H1 (cell line): ENCODE results near the gene OVCH2. TPM values are rescaled to one million over a fixed set of nuclear protein-coding genes. Genes with fewer than 3 reads are reported as not detected.

Experiments used
- CTCF ChIA-PET: fragments of 300-600 bp; sonication (Branson Sonifier 250); formaldehyde crosslinking; loops from one replicate; lab custom pipeline; 2021; ENCODE audit not compliant: partially characterized antibody; lab: Charles Lee
- POLR2A ChIA-PET: fragments of 300-600 bp; sonication (Branson Sonifier 250); formaldehyde crosslinking; loops from one replicate; lab custom pipeline; 2021; ENCODE audit warnings: inconsistent platforms; ENCODE audit not compliant: partially characterized antibody; lab: Charles Lee
- DNase-seq, 2 experiments: peaks; one replicate each; pipeline versions ENCODE4 v3.0.0 to v3.0.0-alpha.2; 2010 to 2022; ENCODE audit warnings: low spot score in 2 of 2, low read depth in 1 of 2, mixed read lengths in 1 of 2
- FAIRE-seq: peaks from 2 replicates; lab custom pipeline; 2011; peaks lifted over from hg19 to GRCh38; lab: Jason Lieb, UNC
- H2AFZ ChIP-seq: 2 replicates; pipeline ENCODE4 v1.8.1; 2012; ENCODE audit warnings: low read length, inconsistent platforms
- H2AK5ac ChIP-seq: 2 replicates; pipeline ENCODE4 v1.6.1; 2013; ENCODE audit warnings: low read depth, low read length
- H2BK120ac ChIP-seq: replicated peaks from 2 replicates; pipeline ENCODE3; 2013; ENCODE audit warnings: low read depth, low read length, inconsistent platforms
- H2BK12ac ChIP-seq: 2 replicates; pipeline ENCODE4 v1.6.1; 2013; ENCODE audit warnings: low read depth, low read length
- H2BK15ac ChIP-seq: 2 replicates; pipeline ENCODE4 v1.6.1; 2013; ENCODE audit warnings: low read length
- H2BK20ac ChIP-seq: 2 replicates; pipeline ENCODE4 v1.6.1; 2013; ENCODE audit warnings: low read length
- H2BK5ac ChIP-seq: 2 replicates; pipeline ENCODE4 v1.6.1; 2013; ENCODE audit warnings: low read depth, low read length
- H3K14ac ChIP-seq: 2 replicates; pipeline ENCODE4 v1.6.1; 2013; ENCODE audit warnings: inconsistent platforms; ENCODE audit not compliant: insufficient read length
- H3K18ac ChIP-seq: 2 replicates; pipeline ENCODE4 v1.6.1; 2013; ENCODE audit warnings: low read length; ENCODE audit errors: extremely low read depth
- H3K23ac ChIP-seq: 2 replicates; pipeline ENCODE4 v1.6.1; 2013; ENCODE audit warnings: inconsistent platforms; ENCODE audit not compliant: insufficient read length
- H3K23me2 ChIP-seq: 2 replicates; pipeline ENCODE4 v1.6.1; 2013; ENCODE audit warnings: low read depth, low read length
- H3K27ac ChIP-seq: 2 replicates; pipeline ENCODE4 v1.6.1; 2011; ENCODE audit warnings: low read depth, low read length, inconsistent platforms
- H3K27me3 ChIP-seq, 4 experiments: replicated peaks in 1 of 4; 1 replicate in 1 of 4; 2 replicates in 3 of 4; pipeline versions ENCODE4 v1.6.1 to v1.8.1; 2011 to 2013; ENCODE audit warnings: low read length in 3 of 4, mild to moderate bottlenecking in 3 of 4, inconsistent platforms in 2 of 4, mixed read lengths in 2 of 4, moderate library complexity in 1 of 4; ENCODE audit not compliant: control insufficient read depth in 3 of 4, insufficient read depth in 3 of 4; ENCODE audit errors: extremely low read depth in 1 of 4
- H3K36me3 ChIP-seq, 4 experiments: 2 replicates each; pipeline versions ENCODE4 v1.6.1 to v1.8.1; 2011 to 2013; ENCODE audit warnings: mild to moderate bottlenecking in 4 of 4, low read length in 3 of 4, moderate library complexity in 2 of 4, control low read depth in 1 of 4, inconsistent platforms in 1 of 4; ENCODE audit not compliant: insufficient read depth in 4 of 4, control insufficient read depth in 2 of 4
- H3K4ac ChIP-seq: replicated peaks from 2 replicates; pipeline ENCODE3; 2013; ENCODE audit warnings: low read length, low read depth, mixed read lengths, inconsistent platforms; ENCODE audit not compliant: insufficient read length
- H3K4me1 ChIP-seq, 4 experiments: replicated peaks in 1 of 4; 1 replicate in 1 of 4; 2 replicates in 3 of 4; pipeline versions ENCODE4 v1.6.1 to v1.8.1; 2011 to 2013; ENCODE audit warnings: low read length in 3 of 4, inconsistent platforms in 2 of 4, mixed read lengths in 1 of 4; ENCODE audit not compliant: insufficient read depth in 4 of 4, control insufficient read depth in 3 of 4
- H3K4me2 ChIP-seq, 2 experiments: 2 replicates each; pipeline versions ENCODE4 v1.6.1 to v1.8.1; 2011 to 2013; ENCODE audit warnings: low read depth in 2 of 2, low read length in 2 of 2, control low read depth in 1 of 2, inconsistent platforms in 1 of 2, mild to moderate bottlenecking in 1 of 2; ENCODE audit not compliant: insufficient read depth in 1 of 2
- H3K4me3 ChIP-seq, 4 experiments: fragments of 200-600, 300-600 bp in 1 of 4; sonication (generic), shearing (Covaris generic), sonication (Bioruptor Twin) in 1 of 4; 2 replicates each; pipeline versions ENCODE4 v1.5.1 to v1.8.1; 2011 to 2016; ENCODE audit warnings: low read length in 4 of 4, low read depth in 3 of 4, control low read depth in 2 of 4, inconsistent platforms in 2 of 4, mild to moderate bottlenecking in 2 of 4, mixed read lengths in 1 of 4, moderate library complexity in 1 of 4; ENCODE audit not compliant: insufficient read depth in 2 of 4; ENCODE audit errors: extremely low read depth in 1 of 4
- H3K56ac ChIP-seq: replicated peaks from 2 replicates; pipeline ENCODE3; 2013; ENCODE audit warnings: low read depth, mild to moderate bottlenecking, mixed read lengths, low read length, inconsistent platforms; ENCODE audit not compliant: insufficient read length
- H3K79me1 ChIP-seq: 2 replicates; pipeline ENCODE4 v1.6.1; 2013; ENCODE audit warnings: low read depth, low read length, control low read depth
- H3K79me2 ChIP-seq, 2 experiments: 2 replicates each; pipeline versions ENCODE4 v1.6.1 to v1.8.1; 2012 to 2013; ENCODE audit warnings: low read length in 2 of 2, mild to moderate bottlenecking in 2 of 2, inconsistent platforms in 1 of 2; ENCODE audit not compliant: insufficient read depth in 2 of 2, control insufficient read depth in 1 of 2
- H3K9ac ChIP-seq, 4 experiments: replicated peaks in 1 of 4; 1 replicate in 1 of 4; 2 replicates in 3 of 4; pipeline versions ENCODE4 v1.6.1 to v1.8.1; 2011 to 2013; ENCODE audit warnings: low read depth in 3 of 4, low read length in 3 of 4, control low read depth in 2 of 4, mild to moderate bottlenecking in 2 of 4, moderate library complexity in 2 of 4, inconsistent platforms in 1 of 4; ENCODE audit errors: extremely low read depth in 1 of 4
- H3K9me3 ChIP-seq, 2 experiments: 2 replicates each; pipeline versions ENCODE4 v1.6.1 to v1.8.1; 2012 to 2013; ENCODE audit warnings: mild to moderate bottlenecking in 2 of 2, moderate library complexity in 2 of 2, control low read depth in 1 of 2, inconsistent platforms in 1 of 2, low read depth in 1 of 2, low read length in 1 of 2, mixed read lengths in 1 of 2; ENCODE audit not compliant: insufficient read depth in 2 of 2
- H4K20me1 ChIP-seq, 2 experiments: replicated peaks in 1 of 2; 2 replicates each; pipeline versions ENCODE3 to v1.8.1; 2011 to 2013; ENCODE audit warnings: inconsistent platforms in 2 of 2, low read length in 2 of 2, mild to moderate bottlenecking in 1 of 2; ENCODE audit not compliant: insufficient read depth in 2 of 2, control insufficient read depth in 1 of 2
- H4K5ac ChIP-seq: 2 replicates; pipeline ENCODE4 v1.6.1; 2013; ENCODE audit warnings: low read length, low read depth, mixed read lengths, inconsistent platforms; ENCODE audit not compliant: insufficient read length
- H4K8ac ChIP-seq: 2 replicates; pipeline ENCODE4 v1.8.0; 2013; ENCODE audit warnings: mild to moderate bottlenecking, moderate library complexity, low read length, inconsistent platforms; ENCODE audit not compliant: insufficient read depth; ENCODE audit errors: extremely low read depth
- H4K91ac ChIP-seq: replicated peaks from 2 replicates; pipeline ENCODE3; 2013; ENCODE audit warnings: low read length, mixed read lengths, inconsistent platforms; ENCODE audit not compliant: insufficient read length
- CHD2 ChIP-seq: IDR thresholded peaks from 2 replicates; pipeline ENCODE4 v1.6.1; 2012; ENCODE audit warnings: low read length, improper control_type of control experiment
- EP300 ChIP-seq, 2 experiments: IDR thresholded peaks; 1 replicate in 1 of 2; 2 replicates in 1 of 2; pipeline ENCODE4 v1.6.1; 2011 to 2012; ENCODE audit warnings: low read depth in 2 of 2, low read length in 2 of 2, mild to moderate bottlenecking in 2 of 2, borderline replicate concordance in 1 of 2, inconsistent platforms in 1 of 2, moderate library complexity in 1 of 2
- FOSL1 ChIP-seq: IDR thresholded peaks from 2 replicates; pipeline ENCODE4 v1.6.1; 2011; ENCODE audit warnings: mild to moderate bottlenecking, low read depth, low read length, moderate library complexity; ENCODE audit not compliant: insufficient read depth
- GTF2F1 ChIP-seq: IDR thresholded peaks from 2 replicates; pipeline ENCODE4 v1.6.1; 2012; ENCODE audit warnings: low read depth, low read length, improper control_type of control experiment, borderline replicate concordance
- MAX ChIP-seq: IDR thresholded peaks from 2 replicates; pipeline ENCODE4 v1.6.1; 2012; ENCODE audit warnings: inconsistent platforms
- POLR2AphosphoS5 ChIP-seq: IDR thresholded peaks from 2 replicates; pipeline ENCODE4 v1.6.1; 2011; ENCODE audit warnings: low read depth, low read length
- POU5F1 ChIP-seq: IDR thresholded peaks from 2 replicates; pipeline ENCODE4 v1.6.1; 2011; ENCODE audit warnings: low read depth, mild to moderate bottlenecking, low read length, moderate library complexity
- SIRT6 ChIP-seq: IDR thresholded peaks from one replicate; pipeline ENCODE4 v1.7.1; 2012; ENCODE audit warnings: low read length, inconsistent platforms
- SP1 ChIP-seq: IDR thresholded peaks from 2 replicates; pipeline ENCODE4 v1.6.1; 2011; ENCODE audit warnings: low read depth, low read length
- SP2 ChIP-seq: IDR thresholded peaks from 2 replicates; pipeline ENCODE4 v1.6.1; 2012; ENCODE audit warnings: mild to moderate bottlenecking, low read length, inconsistent platforms
- TAF1 ChIP-seq: IDR thresholded peaks from 2 replicates; pipeline ENCODE4 v1.6.1; 2011; ENCODE audit warnings: mild to moderate bottlenecking, low read depth, low read length
- TCF12 ChIP-seq: IDR thresholded peaks from 2 replicates; pipeline ENCODE4 v1.6.1; 2011; ENCODE audit warnings: low read depth, mild to moderate bottlenecking, low read length
- ZNF274 ChIP-seq: IDR thresholded peaks from 2 replicates; pipeline ENCODE4 v1.7.0; 2012; ENCODE audit warnings: low read length, borderline replicate concordance; ENCODE audit errors: extremely low read depth
- WGBS, 2 experiments: shearing (Covaris generic) in 1 of 2; methylation state at CpG; one replicate each; pipeline versions ENCODE4 v1.1.6 to v1.1.7; 2013 to 2015; ENCODE audit warnings: low lambda C conversion rate in 2 of 2, mixed read lengths in 2 of 2, inconsistent platforms in 1 of 2, low coverage in 1 of 2, missing lambda C conversion rate in 1 of 2; ENCODE audit not compliant: insufficient replicate concordance in 2 of 2, insufficient coverage in 1 of 2, insufficient read length in 1 of 2; ENCODE audit errors: extremely low coverage in 1 of 2, missing lambda C conversion rate in 1 of 2; 5-methylcytosine and 5-hydroxymethylcytosine counted together
- polyA plus RNA-seq, 7 experiments: library from polyadenylated mRNA; depleted of rRNA in 3 of 7; stranded (reverse) in 5 of 7; unstranded in 2 of 7; fragments of >200 nt in 5 of 7; fragments of 200-250 nt in 2 of 7; gene quantifications; 1 replicate in 5 of 7; 2 replicates in 1 of 7; 4 replicates in 1 of 7; pipeline versions ENCODE4 v1.2.1 to v1.2.3, GENCODE V29; 2011 to 2013; ENCODE audit warnings: missing spikeins in 2 of 7, mixed read lengths in 2 of 7
- total RNA-seq: library from RNA; stranded (reverse); fragmentation: NEBNext Ultra II Directional; extraction: Animal tissue kit (Norgen Biotek cat#: 25700); gene quantifications from 2 replicates; pipeline ENCODE4 v1.2.1, GENCODE V29; 2021

OVCH2 gene
- total and polyA plus RNA-seq, 2 of the 8 experiments (the other 6 are each of a cell fraction or from before 2014, with no cell fraction given), result 0.03 to 1.1 TPM

GRCh38 chr11:7655253-7656217, 50.7 kb downstream of the OVCH2 start:
- no peak overlapping the region for H4K5ac ChIP-seq
- no peak overlapping the region for H2AK5ac ChIP-seq
- H3K9ac ChIP-seq, result peak overlapping the region in 1 of 4 experiments; percentile 7; a peak in 1 of 7 replicates
- no peaks in the 10 kb centered on the region for H3K79me1 ChIP-seq
- H3K4ac ChIP-seq, result no peak overlapping the region
- 0 out of 2 replicates have a peak overlapping the region, but pooled peaks have one; percentile 6 for H3K27ac ChIP-seq
- 78% methylated on average over 14 of the region's 14 CpGs; no CpG with 5 or more reads in 1 of the 2 experiments for WGBS, 2 experiments
- ChIA-PET POLR2A (no interaction called here), CTCF (interaction anchor here (0.6 to 16.4 kb wide), 17 partner anchors 7 to 636 kb away, joined by 3 to 325 read pairs (median 11); partner anchors contain the start of genes CYB5R2 and PPFIBP2)
- DNase-seq (no peak), FAIRE-seq (no peak)
- H3K36me3 ChIP-seq, result no peaks in the 10 kb centered on the region; a peak in 2 of 8 replicates
- no peaks in the 10 kb centered on the region for H3K9me3 ChIP-seq
- no peaks in the 10 kb centered on the region for H3K79me2 ChIP-seq
- no peak overlapping the region for H2AFZ ChIP-seq
- no peak overlapping the region for H3K4me3 ChIP-seq
- H2BK15ac ChIP-seq, result no peak overlapping the region
- H2BK5ac ChIP-seq, result no peak overlapping the region
- H3K4me1 ChIP-seq, result no peaks in the 10 kb centered on the region
- H4K8ac ChIP-seq, result no peak overlapping the region
- no peak overlapping the region for H2BK12ac ChIP-seq
- H3K18ac ChIP-seq, result no peak overlapping the region
- no peaks in the 10 kb centered on the region for H3K23me2 ChIP-seq
- no peak overlapping the region for H2BK20ac ChIP-seq
- H3K56ac ChIP-seq, result no peak overlapping the region
- H3K23ac ChIP-seq, result no peak overlapping the region
- no peak overlapping the region for H2BK120ac ChIP-seq
- no peak overlapping the region for H3K4me2 ChIP-seq
- no peaks in the 10 kb centered on the region for H4K20me1 ChIP-seq
- H4K91ac ChIP-seq, result peak overlapping the region; percentile 13
- H3K27me3 ChIP-seq, result no peaks in the 10 kb centered on the region
- no peak overlapping the region for H3K14ac ChIP-seq
- TF ChIP-seq POLR2AphosphoS5, result no peak
- no peak for TF ChIP-seq SIRT6
- no peak for TF ChIP-seq EP300 (IDR thresholded peaks at IDR 0.05; ENCODE audit: borderline replicate concordance in 1 of 2, low read depth in 2 of 2, low read length in 2 of 2)
- no peak for TF ChIP-seq TAF1
- TF ChIP-seq FOSL1, result no peak
- no peak for TF ChIP-seq POU5F1
- TF ChIP-seq TCF12, result no peak
- no peak for TF ChIP-seq GTF2F1
- TF ChIP-seq ZNF274, result no peak
- no peak for TF ChIP-seq CHD2
- TF ChIP-seq SP2, result no peak
- no peak for TF ChIP-seq MAX
- TF ChIP-seq SP1, result no peak
